ENCODE results near the gene TP53.

The TP53 gene

GRCh38 chr17:7618608-7619007 lies 68.7 kb downstream of the TP53 start:
- DNase-seq (ENCODE audit: low spot score): no peak
- POLR2A ChIA-PET (ENCODE audit: low non-redundant PET): no interaction called here
- H3K27ac ChIP-seq: no peak overlapping the region
- CTCF ChIA-PET: no interaction called here
- TF ChIP-seq CTCF (conservative IDR thresholded peaks at IDR 0.05; ENCODE audit: low read depth): no peak
